Epithelial cell of proximal tubule (primary cell): ENCODE measurements around the gene ATM. TPM values are rescaled to one million over a fixed set of nuclear protein-coding genes. Genes with fewer than 3 reads are reported as not detected.

Source experiments
- DNase-seq: peaks from one replicate; pipeline ENCODE4 v3.0.0-alpha.2; 2011; ENCODE audit warnings: low read depth
- H3K4me3 ChIP-seq: 2 replicates; pipeline ENCODE4 v1.5.1; 2011; ENCODE audit warnings: low read depth, mild to moderate bottlenecking, low read length
- CTCF ChIP-seq: conservative IDR thresholded peaks from 2 replicates; pipeline ENCODE4 v1.5.1; 2012; ENCODE audit warnings: low read depth, mild to moderate bottlenecking, low read length
- total RNA-seq: library from RNA; depleted of rRNA; stranded (reverse); fragments of >200 nt; gene quantifications from 2 replicates; pipeline ENCODE4 v1.2.3, GENCODE V29; 2015

ATM gene
- total RNA-seq, 1 donor from 2014 or later, result 29.4 TPM

GRCh38 chr11:108199446-108200321 lies 23.2 kb upstream of the ATM start:
- TF ChIP-seq CTCF, result no peak
- peak; percentile 50 for DNase-seq
- H3K4me3 ChIP-seq, result no peak overlapping the region

- TF ChIP-seq CTCF, result no peak
- no peak overlapping the region for H3K4me3 ChIP-seq
- DNase-seq, result no peak
These were observed 19.8 kb upstream of the ATM start for GRCh38 chr11:108203075-108203474.

GRCh38 chr11:108204376-108204775 lies 18.5 kb upstream of the ATM start:
- DNase-seq, result no peak
- no peak for TF ChIP-seq CTCF
- no peak overlapping the region for H3K4me3 ChIP-seq

- no peak for TF ChIP-seq CTCF
- no peak for DNase-seq
- no peak overlapping the region for H3K4me3 ChIP-seq
These were observed 17.9 kb upstream of the ATM start for GRCh38 chr11:108204929-108205499.

- DNase-seq, result no peak
- H3K4me3 ChIP-seq, result no peak overlapping the region
- no peak for TF ChIP-seq CTCF
These were observed 16.7 kb upstream of the ATM start for GRCh38 chr11:108206171-108206570.

GRCh38 chr11:108206969-108207682 lies 15.7 kb upstream of the ATM start:
- no peak overlapping the region for H3K4me3 ChIP-seq
- TF ChIP-seq CTCF, result no peak
- no peak for DNase-seq
